Urinary bladder (tissue), 4 donors: Measurements from ENCODE around the gene CDC37. TPM values are rescaled to one million over a fixed set of nuclear protein-coding genes. Genes with fewer than 3 reads are reported as not detected.
A peak's percentile ranks its signal among the peaks of the same experiment; 100 is the strongest.
"Not testable (repeated sequence)": the region's sequence is repeated elsewhere in the genome, so short reads cannot be mapped to it uniquely, and the experiment has no call there.

ENCODE experiments used
- DNase-seq: peaks from one replicate; pipeline ENCODE4 v3.0.0-alpha.2; 2015; ENCODE audit errors: extremely low spot score
- H3K27ac ChIP-seq: one replicate; pipeline ENCODE4 v1.5.1; 2013; ENCODE audit warnings: low read depth, mild to moderate bottlenecking, moderate library complexity
- H3K36me3 ChIP-seq: one replicate; pipeline ENCODE4 v1.6.1; 2013; ENCODE audit warnings: mild to moderate bottlenecking, moderate library complexity; ENCODE audit not compliant: insufficient read depth
- H3K4me1 ChIP-seq: one replicate; pipeline ENCODE4 v1.6.1; 2013; ENCODE audit warnings: mild to moderate bottlenecking, moderate library complexity; ENCODE audit not compliant: insufficient read depth
- H3K4me3 ChIP-seq: one replicate; pipeline ENCODE4 v1.5.1; 2013; ENCODE audit warnings: low read depth, low read length
- WGBS: extraction: QIAGEN DNeasy Blood & Tissue Kit; methylation state at CpG from one replicate; pipeline ENCODE4 v1.1.7; 2013; 5-methylcytosine and 5-hydroxymethylcytosine counted together
- polyA plus RNA-seq: library from polyadenylated mRNA; stranded (reverse); fragments of 200-250 nt; gene quantifications from one replicate; pipeline ENCODE4 v1.2.3, GENCODE V29; 2013
- total RNA-seq: library from RNA; depleted of rRNA; stranded (reverse); fragments of >200 nt; gene quantifications from one replicate; pipeline ENCODE4 v1.2.3, GENCODE V29; 2014
- donor health status: healthy with polysubstance abuse.
- donor health status: healthy.

The CDC37 gene
- total and polyA plus RNA-seq, 2 donors: 59.5 to 203 TPM

DNA sequence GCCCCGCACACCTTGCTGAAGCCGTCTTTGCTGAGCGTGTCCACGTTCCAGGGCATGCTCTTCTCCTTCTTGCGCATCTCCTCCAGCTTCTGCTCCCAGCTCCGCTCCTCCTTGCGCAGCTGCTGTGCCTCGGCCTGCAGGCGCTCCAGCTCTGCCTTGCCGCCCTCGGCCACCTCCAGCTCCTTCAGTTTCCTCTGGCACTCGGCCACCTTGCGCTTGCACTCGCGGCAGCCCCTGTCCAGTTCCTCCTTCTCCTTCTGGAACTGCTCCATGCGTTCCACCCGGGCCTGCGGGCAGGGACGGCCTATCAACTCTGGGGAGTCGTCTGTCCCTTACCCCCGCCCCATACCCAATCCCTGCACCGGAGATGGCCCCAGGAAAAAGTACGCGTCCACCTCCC is 7.4 kb downstream of the CDC37 start:
- Histone ChIP-seq H3K4me3 (no peak overlapping the region), H3K27ac (no peak overlapping the region), H3K36me3 (peaks cover 4% of the 10 kb centered on the region), H3K4me1 (no peaks in the 10 kb centered on the region)
- no peak for DNase-seq
- 82% methylated on average over 24 of the region's 24 CpGs for WGBS

DNA sequence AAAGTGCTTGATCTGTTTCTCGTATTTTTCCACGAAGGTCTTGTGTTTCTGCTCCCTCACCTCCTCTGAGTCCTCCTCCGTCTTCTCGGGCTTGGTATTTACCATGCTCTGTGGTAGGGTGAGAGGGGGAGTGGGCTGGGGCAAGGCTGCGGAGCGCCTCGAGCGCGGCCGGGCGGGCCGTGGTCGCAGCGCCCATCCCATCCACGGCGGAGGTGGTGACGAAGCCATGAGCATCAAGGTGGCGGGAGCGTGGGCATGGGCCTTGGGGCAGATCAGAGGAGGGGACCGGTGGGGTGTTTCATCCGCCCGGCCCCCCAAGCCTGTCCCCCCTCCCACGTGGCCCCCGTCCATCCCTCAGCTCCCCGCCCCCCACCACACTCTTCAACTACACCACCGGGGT is 7.9 kb downstream of the CDC37 start:
- Histone ChIP-seq H3K4me3 (no peak overlapping the region), H3K36me3 (peaks cover 4% of the 10 kb centered on the region), H3K27ac (no peak overlapping the region), H3K4me1 (no peaks in the 10 kb centered on the region)
- no peak for DNase-seq
- WGBS: 94% methylated on average over 26 of the region's 26 CpGs

DNA sequence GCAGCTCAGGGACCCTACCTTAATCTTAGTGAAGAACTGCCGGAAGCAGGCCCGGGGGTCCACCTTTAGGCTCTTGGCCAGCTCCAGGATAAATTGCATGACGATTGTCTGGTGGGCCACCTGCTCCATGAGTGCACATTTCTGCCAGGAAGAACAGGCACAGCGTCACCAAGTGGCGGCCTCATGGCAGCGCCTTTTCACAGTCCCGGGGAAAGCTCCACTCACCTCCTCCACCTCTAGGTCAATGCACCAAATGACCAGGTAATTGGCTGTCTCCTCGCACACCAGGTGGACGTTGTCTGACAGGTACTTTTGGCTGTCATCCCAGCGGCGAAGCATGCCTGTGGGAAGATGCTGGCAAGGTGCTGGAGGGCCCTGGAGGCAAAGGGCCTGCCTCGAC is 8.3 kb downstream of the CDC37 start:
- Histone ChIP-seq H3K27ac (no peak overlapping the region), H3K4me1 (no peaks in the 10 kb centered on the region), H3K36me3 (peaks cover 4% of the 10 kb centered on the region), H3K4me3 (no peak overlapping the region)
- no peak for DNase-seq
- 92% methylated on average over 12 of the region's 12 CpGs for WGBS

DNA sequence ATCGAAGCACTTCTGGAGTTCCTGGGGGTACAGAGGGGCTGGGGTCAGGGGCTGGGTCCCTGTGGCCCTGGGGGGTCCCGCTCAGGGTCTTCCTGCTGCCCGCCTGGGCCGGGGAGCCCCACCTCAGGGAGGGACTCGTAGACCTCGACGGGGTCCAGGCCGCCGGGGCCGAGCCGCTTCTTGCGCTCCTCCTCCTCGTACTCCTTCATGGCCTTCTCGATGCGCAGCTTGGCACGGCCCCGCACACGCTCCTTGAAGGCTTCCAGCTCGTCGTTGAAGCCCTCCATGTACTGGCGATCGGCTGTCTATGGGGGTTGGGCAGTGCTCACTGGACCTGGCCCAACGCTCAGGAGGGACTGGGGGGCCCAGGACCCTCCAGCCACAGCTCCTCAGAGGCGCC is 10.2 kb downstream of the CDC37 start:
- Histone ChIP-seq H3K4me3 (no peak overlapping the region), H3K36me3 (peaks cover 4% of the 10 kb centered on the region)
- 90% methylated on average over 24 of the region's 24 CpGs for WGBS

DNA sequence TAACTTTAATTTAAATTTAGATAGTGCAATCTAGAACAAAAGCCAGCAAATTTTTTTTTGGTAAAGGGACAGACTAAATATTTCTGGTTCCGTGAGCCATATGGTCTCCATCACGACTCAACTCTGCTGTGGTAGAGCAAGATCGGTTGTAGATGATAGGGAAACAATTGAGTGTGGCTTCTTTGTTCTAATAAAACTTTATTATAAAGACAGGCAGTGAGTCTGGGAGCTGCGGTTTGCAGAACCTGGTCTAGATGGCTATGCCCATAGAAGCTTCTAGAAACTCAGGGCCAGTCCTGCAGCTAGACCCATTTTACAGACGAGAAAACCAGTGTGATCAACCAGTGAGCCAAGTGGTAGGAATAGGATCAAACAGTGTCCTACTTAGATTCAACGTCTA is 11.2 kb downstream of the CDC37 start:
- peaks cover 1% of the 10 kb centered on the region for H3K4me1 ChIP-seq
- H3K4me3 ChIP-seq: no peak overlapping the region
- H3K27ac ChIP-seq: no peak overlapping the region
- H3K36me3 ChIP-seq: peaks cover 4% of the 10 kb centered on the region
- WGBS: 77% methylated on average over 6 of the region's 6 CpGs
- no peak for DNase-seq

More for the DNA sequence above, 10.2 kb downstream of the CDC37 start:
- H3K27ac ChIP-seq: no peak overlapping the region
- peaks cover 1% of the 10 kb centered on the region for H3K4me1 ChIP-seq
- DNase-seq: no peak

DNA sequence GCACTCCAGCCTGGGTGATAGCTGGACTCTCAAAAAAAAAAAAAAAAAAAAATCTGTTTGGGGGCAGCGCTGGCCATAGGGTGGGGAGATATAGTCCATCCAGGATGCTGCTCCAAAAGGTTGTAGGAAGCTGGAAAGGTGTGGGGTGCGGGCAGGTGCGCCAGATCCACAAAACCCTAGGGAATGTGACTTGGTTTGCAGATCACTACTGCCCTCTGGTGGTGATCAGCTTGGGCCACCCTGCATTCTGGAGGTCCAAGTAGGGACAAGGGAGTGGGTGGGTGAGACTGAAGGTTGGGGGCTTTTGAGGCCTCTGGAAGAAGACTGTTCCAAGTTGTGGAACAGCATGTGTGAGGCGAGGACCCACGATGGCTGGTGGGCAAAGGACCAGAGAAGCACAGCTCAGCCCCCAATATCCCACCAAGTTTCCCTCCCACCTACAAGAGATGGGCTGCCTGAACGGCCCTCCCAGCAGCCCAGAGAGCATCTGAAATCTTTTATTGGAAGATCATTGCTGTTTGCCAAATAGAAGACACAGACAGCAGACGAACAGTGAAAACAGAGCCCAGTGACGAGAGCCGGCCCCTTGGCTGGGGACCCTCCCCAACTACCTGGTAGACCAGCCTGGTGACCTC is 12.6 kb downstream of the CDC37 start:
- 53% methylated on average over 9 of the region's 9 CpGs for WGBS
- Histone ChIP-seq H3K36me3 (peaks cover 4% of the 10 kb centered on the region), H3K27ac (no peak overlapping the region), H3K4me1 (peaks cover 1% of the 10 kb centered on the region), H3K4me3 (no peak overlapping the region)
- DNase-seq: no peak

DNA sequence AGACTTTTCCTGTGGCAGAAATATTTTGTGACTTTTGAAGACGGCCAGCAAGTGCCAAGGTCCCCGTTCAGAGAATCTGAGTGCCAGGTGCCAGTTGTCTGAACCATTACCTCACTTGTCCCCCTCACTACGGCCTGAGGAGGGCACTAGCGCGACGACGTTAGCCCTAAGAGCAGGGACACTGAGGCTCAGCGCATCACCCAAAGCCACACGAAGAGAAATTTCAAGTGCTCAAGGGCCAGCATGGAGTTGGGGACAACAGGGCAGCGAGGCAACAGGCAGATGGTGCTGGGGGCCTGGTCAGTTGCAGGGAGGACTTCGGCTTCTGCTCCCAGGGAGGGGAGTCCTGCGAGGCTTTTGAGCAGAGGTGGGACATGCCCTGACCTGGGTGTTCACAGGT is 13.5 kb downstream of the CDC37 start:
- H3K36me3 ChIP-seq: peaks cover 2% of the 10 kb centered on the region
- WGBS: 51% methylated on average over 12 of the region's 12 CpGs
- H3K27ac ChIP-seq: no peak overlapping the region
- peaks cover 1% of the 10 kb centered on the region for H3K4me1 ChIP-seq
- no peak overlapping the region for H3K4me3 ChIP-seq
- no peak for DNase-seq

DNA sequence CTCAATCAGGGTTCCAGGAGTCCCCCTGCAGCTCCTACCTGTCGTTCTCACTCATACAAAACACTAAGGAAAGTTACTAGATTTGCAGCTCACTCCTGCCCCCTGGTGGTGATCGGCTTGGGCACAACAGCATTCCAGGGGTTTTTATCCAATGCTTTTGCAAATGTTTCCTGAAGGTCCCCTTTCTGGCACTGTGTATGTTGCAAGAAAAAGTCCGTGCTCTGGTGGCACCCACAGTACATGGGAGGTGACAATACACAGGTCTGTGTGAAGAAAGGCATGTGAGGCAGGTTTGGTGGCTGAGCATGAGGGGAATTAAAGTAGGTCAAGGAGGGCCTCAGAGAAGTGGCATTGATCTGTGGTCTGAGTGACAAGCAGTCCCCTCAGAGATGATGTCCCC is 14.4 kb downstream of the CDC37 start:
- H3K4me1 ChIP-seq: peaks cover 1% of the 10 kb centered on the region
- H3K36me3 ChIP-seq: no peaks in the 10 kb centered on the region
- WGBS: under 1% methylated on average over 3 of the region's 3 CpGs
- H3K27ac ChIP-seq: no peak overlapping the region
- DNase-seq: peak; percentile 57
- no peak overlapping the region for H3K4me3 ChIP-seq

DNA sequence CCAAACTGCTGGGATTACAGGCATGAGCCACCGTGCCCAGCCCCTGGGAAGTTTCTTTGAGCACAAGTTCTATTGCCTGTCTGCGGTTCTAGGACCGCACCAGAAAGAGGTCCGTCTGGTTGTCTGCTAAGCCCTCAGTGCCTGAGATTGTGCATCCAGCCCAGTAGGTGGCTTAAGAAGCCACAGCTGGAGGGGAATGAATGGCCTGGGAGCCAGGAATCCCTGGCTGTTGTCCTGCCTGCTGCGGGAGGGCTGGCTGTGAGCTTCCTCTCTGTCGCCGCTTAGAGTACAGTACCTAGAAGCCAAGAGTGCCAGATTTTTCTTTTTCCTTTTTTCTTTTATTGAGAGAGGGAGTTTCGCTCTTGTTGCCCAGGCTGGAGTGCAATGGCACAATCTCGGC is 18.8 kb downstream of the CDC37 start:
- Histone ChIP-seq H3K4me3 (no peak overlapping the region), H3K36me3 (no peaks in the 10 kb centered on the region), H3K27ac (no peak overlapping the region), H3K4me1 (peaks cover 1% of the 10 kb centered on the region)
- DNase-seq: no peak
- WGBS: 72% methylated on average over 9 of the region's 9 CpGs

DNA sequence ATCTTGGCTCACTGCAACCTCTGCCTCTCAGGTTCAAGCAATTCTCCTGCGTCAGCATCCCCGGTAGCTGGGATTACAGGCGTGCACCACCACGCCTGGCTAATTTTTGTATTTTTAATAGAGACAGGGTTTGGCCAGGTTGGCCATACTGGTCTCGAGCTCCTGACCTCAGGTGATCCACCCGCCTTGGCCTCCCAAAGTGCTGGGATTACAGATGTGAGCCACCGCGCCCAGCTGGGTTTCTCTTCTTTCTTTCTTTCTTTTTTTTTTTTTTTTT is 20.2 kb downstream of the CDC37 start:
- H3K4me3 ChIP-seq, H3K36me3 ChIP-seq, H3K4me1 ChIP-seq, DNase-seq, H3K27ac ChIP-seq: not testable (repeated sequence)
- 89% methylated on average over 8 of the region's 8 CpGs for WGBS

DNA sequence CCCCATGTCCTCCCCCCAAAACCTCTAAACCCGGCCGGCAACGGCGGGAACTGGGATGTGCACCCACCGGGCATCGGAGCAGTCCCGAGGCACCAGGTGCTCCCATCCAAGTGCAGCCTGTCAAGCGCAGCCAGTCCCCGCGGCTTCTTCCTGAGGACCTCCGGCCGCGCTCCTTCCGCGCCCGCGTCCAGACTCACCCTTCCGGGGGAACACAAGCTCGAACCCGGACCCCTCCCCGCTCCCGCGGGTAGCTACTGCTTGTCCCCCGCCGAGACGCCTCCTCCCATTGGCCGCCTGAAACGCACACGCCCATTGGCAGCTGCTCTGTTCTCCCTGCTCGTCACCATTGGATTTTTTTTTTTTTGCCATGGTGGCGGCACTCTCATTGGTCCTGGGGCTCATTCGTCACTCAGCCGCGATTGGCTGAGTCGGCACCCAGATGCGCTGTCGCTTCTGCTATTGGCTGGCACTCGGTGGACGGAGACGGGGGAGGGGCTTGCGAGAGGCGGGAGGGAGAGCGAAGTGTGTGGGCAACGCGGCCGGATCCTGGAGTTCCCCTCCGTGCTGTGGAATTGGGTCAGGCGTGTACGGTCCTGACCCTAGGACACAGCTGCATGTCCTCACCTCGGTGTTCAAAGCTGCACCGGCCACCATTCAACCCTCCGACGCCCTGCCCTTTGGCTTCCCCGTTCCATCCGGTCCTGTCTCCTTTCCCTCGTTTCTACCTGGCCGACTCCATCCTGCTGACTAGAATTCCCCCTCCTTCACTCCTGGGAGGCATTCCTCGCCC is 22.8 kb downstream of the CDC37 start, which contains the start of gene TYK2:
Gene TYK2, minus strand, starts transcription at position 260 of the 790 bp plus-strand sequence. CDS start 2,166 bp downstream, outside the sequence.
- DNase-seq: peak; percentile 96
- Histone ChIP-seq H3K4me1 (no peaks in the 10 kb centered on the region), H3K27ac (peak within 1 kb of the TSS; percentile 64), H3K36me3 (no peaks in the 10 kb centered on the region), H3K4me3 (peak within 1 kb of the TSS; percentile 75)
- under 1% methylated on average over 58 of the region's 58 CpGs for WGBS

DNA sequence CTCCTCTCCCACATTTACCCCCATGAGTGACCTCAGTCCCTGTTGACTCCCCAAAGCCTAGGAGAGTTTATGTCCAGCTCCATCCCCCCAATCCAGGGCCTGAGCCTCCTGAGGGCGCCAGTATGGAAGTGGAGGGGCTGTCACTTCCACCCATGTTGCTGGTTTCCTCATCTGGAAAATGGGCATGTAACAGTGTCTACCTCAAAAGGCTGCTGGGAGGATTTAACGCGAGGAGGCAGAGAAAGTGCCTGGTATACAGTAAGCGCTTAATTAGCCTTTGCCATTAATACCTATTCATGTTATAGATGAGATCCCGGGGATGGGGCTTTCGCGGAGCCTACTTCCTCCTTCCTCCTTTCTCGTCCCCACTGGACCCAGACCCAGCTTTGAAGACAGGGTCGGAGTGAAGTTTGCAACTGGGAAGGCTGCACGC is 23.4 kb downstream of the CDC37 start:
- WGBS: 1% methylated on average over 10 of the region's 10 CpGs

DNA sequence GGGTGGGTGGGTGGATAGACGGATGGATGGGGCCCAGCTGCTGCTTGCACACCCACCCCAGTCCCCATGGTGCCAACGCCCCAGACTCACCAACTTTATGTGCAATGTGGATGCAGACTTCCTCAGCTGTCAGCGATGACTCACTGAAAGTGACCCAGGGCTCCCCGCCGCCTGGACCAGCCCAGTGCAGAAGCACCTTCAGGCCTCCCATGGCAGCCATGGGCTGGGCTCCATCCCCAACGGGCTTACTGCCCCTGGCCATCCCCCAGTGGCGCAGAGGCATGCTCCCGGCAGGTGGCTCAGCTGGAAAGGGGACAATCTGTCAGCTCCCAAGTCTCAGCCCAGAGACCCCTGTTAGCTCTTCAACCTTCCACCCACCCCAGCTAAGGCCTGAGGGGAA is 25.2 kb downstream of the CDC37 start:
- Histone ChIP-seq H3K36me3 (no peaks in the 10 kb centered on the region), H3K4me1 (no peaks in the 10 kb centered on the region), H3K27ac (no peak overlapping the region), H3K4me3 (no peak overlapping the region)
- no peak for DNase-seq
- WGBS: 98% methylated on average over 8 of the region's 8 CpGs

More for the DNA sequence above, 23.4 kb downstream of the CDC37 start:
- DNase-seq: no peak
- Histone ChIP-seq H3K27ac (peak overlapping the region; percentile 64), H3K36me3 (no peaks in the 10 kb centered on the region), H3K4me3 (peak overlapping the region; percentile 75), H3K4me1 (no peaks in the 10 kb centered on the region)

DNA sequence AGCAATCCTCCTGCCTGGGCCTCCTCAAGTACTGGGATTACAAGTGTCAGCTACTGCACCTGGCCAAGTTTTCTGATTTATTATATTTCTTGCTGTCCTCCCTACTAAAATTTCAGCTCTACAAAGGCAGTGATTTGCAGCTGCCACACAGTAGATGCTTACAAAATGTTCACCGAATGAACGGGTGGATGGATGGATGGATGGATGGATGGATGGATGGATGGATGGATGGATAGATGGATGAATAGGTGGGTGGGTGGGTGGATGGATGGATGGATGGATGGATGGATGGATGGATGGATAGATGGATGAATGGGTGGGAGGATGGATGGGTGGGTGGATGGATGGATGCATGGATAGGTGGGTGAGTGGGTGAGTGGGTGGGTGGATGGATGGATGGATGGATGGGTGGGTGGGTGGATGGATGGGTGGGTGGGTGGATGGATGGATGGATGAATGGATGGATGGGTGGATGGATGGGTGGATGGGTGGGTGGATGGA is 26.2 kb downstream of the CDC37 start:
- 97% methylated on average over 2 of the region's 2 CpGs for WGBS
- not testable (repeated sequence) for H3K36me3 ChIP-seq, H3K4me1 ChIP-seq, H3K27ac ChIP-seq, H3K4me3 ChIP-seq, DNase-seq
